DOHH2 (cell line): ENCODE results near the gene CAPN10.

Source experiments
- H3F3A ChIP-seq: fragments of 200-600 bp; sonication (generic), shearing (Covaris generic); 2 replicates; pipeline ENCODE4 v1.6.0; 2016; ENCODE audit warnings: antibody characterized with exemption, mild to moderate bottlenecking; ENCODE audit not compliant: control insufficient read depth, insufficient read depth
- H3K27ac ChIP-seq: fragments of 200-600 bp; sonication (generic); 2 replicates; pipeline ENCODE4 v1.5.1; 2014; ENCODE audit warnings: low read depth, mild to moderate bottlenecking, low read length, moderate library complexity
- H3K27me3 ChIP-seq: fragments of 200-600 bp; sonication (generic); 2 replicates; pipeline ENCODE4 v1.6.1; 2014; ENCODE audit warnings: mild to moderate bottlenecking, low read length, mixed read lengths; ENCODE audit not compliant: control insufficient read depth
- H3K36me3 ChIP-seq: fragments of 200-600 bp; sonication (generic); 2 replicates; pipeline ENCODE4 v1.6.1; 2014; ENCODE audit warnings: mild to moderate bottlenecking, low read length, moderate library complexity, mixed read lengths; ENCODE audit not compliant: control insufficient read depth
- H3K4me1 ChIP-seq: fragments of 200-600 bp; sonication (generic); 2 replicates; pipeline ENCODE4 v1.6.1; 2014; ENCODE audit warnings: mild to moderate bottlenecking, low read length, mixed read lengths; ENCODE audit not compliant: control insufficient read depth
- H3K4me2 ChIP-seq: fragments of 200-600 bp; sonication (generic); 2 replicates; pipeline ENCODE4 v1.6.0; 2014; ENCODE audit warnings: mild to moderate bottlenecking, low read length, moderate library complexity
- H3K4me3 ChIP-seq: fragments of 200-600 bp; sonication (generic); 2 replicates; pipeline ENCODE4 v1.5.1; 2014; ENCODE audit warnings: mild to moderate bottlenecking, low read length, mixed read lengths
- H3K79me2 ChIP-seq: fragments of 200-600 bp; sonication (generic); 2 replicates; pipeline ENCODE4 v1.6.1; 2014; ENCODE audit warnings: mild to moderate bottlenecking, low read length, mixed read lengths; ENCODE audit not compliant: control insufficient read depth
- H3K9me2 ChIP-seq: fragments of 200-600 bp; sonication (generic); replicated peaks from 2 replicates; pipeline ENCODE4 v1.6.1; 2014; ENCODE audit warnings: mild to moderate bottlenecking, low read length, mixed read lengths; ENCODE audit not compliant: control insufficient read depth
- H3K9me3 ChIP-seq: fragments of 200-600 bp; sonication (generic); 2 replicates; pipeline ENCODE4 v1.6.1; 2014; ENCODE audit warnings: antibody characterized with exemption, low read length, mixed read lengths; ENCODE audit not compliant: control insufficient read depth, insufficient read depth
- H4K20me1 ChIP-seq: fragments of 200-600 bp; sonication (generic); 2 replicates; pipeline ENCODE4 v1.6.0; 2014; ENCODE audit warnings: low read depth, mild to moderate bottlenecking, antibody characterized with exemption, low read length, moderate library complexity; ENCODE audit not compliant: control insufficient read depth, insufficient read depth
- CTCF ChIP-seq: fragments of 200-600 bp; sonication (generic); IDR thresholded peaks from one replicate; pipeline ENCODE4 v1.5.1; 2014; ENCODE audit warnings: antibody characterized with exemption, mild to moderate bottlenecking, low read depth, low read length; ENCODE audit not compliant: poor library complexity, severe bottlenecking
- EZH2phosphoT487 ChIP-seq: fragments of 200-600 bp; sonication (generic); IDR thresholded peaks from 2 replicates; pipeline ENCODE4 v1.6.1; 2017; ENCODE audit warnings: borderline replicate concordance, mild to moderate bottlenecking, antibody characterized with exemption, low read length, moderate library complexity, mixed read lengths

CAPN10 gene

GRCh38 chr2:240578110-240578450, 8.5 kb upstream of the CAPN10 start:
- no peak overlapping the region for H3K4me2 ChIP-seq
- H3K27ac ChIP-seq, result no peak overlapping the region

GRCh38 chr2:240578488-240578887, 8.0 kb upstream of the CAPN10 start:
- no peak overlapping the region for H3K4me2 ChIP-seq
- H3K36me3 ChIP-seq, result peaks cover 67% of the 10 kb centered on the region

More at GRCh38 chr2:240578110-240578450, 8.5 kb upstream of the CAPN10 start:
- H3K9me2 ChIP-seq, result no peaks in the 10 kb centered on the region
- TF ChIP-seq EZH2phosphoT487 (no peak), CTCF (no peak)
- no peaks in the 10 kb centered on the region for H4K20me1 ChIP-seq
- H3K4me1 ChIP-seq, result peaks cover 42% of the 10 kb centered on the region
- no peaks in the 10 kb centered on the region for H3K27me3 ChIP-seq
- no peaks in the 10 kb centered on the region for H3F3A ChIP-seq
- no peaks in the 10 kb centered on the region for H3K9me3 ChIP-seq
- H3K79me2 ChIP-seq, result peaks cover 45% of the 10 kb centered on the region
- no peak overlapping the region for H3K4me3 ChIP-seq
- H3K36me3 ChIP-seq, result peaks cover 63% of the 10 kb centered on the region

GRCh38 chr2:240579071-240579762, 7.3 kb upstream of the CAPN10 start:
- peaks cover 53% of the 10 kb centered on the region for H3K4me1 ChIP-seq
- peaks cover 3% of the 10 kb centered on the region; the same call in 1 of the 2 replicates for H3F3A ChIP-seq
- H4K20me1 ChIP-seq, result no peaks in the 10 kb centered on the region
- TF ChIP-seq EZH2phosphoT487 (no peak), CTCF (no peak)
- no peaks in the 10 kb centered on the region for H3K9me3 ChIP-seq
- peaks cover 71% of the 10 kb centered on the region for H3K36me3 ChIP-seq
- peak overlapping the region; percentile 10 for H3K4me2 ChIP-seq
- H3K27me3 ChIP-seq, result no peaks in the 10 kb centered on the region
- peak overlapping the region; percentile 41 for H3K27ac ChIP-seq
- no peak overlapping the region for H3K4me3 ChIP-seq
- peaks cover 56% of the 10 kb centered on the region for H3K79me2 ChIP-seq
- no peaks in the 10 kb centered on the region for H3K9me2 ChIP-seq

More at GRCh38 chr2:240578488-240578887, 8.0 kb upstream of the CAPN10 start:
- peaks cover 46% of the 10 kb centered on the region for H3K4me1 ChIP-seq
- no peak overlapping the region for H3K4me3 ChIP-seq
- peaks cover 49% of the 10 kb centered on the region for H3K79me2 ChIP-seq
- H3K9me2 ChIP-seq, result no peaks in the 10 kb centered on the region
- no peaks in the 10 kb centered on the region for H4K20me1 ChIP-seq
- TF ChIP-seq CTCF (no peak), EZH2phosphoT487 (no peak)
- H3K9me3 ChIP-seq, result no peaks in the 10 kb centered on the region
- H3F3A ChIP-seq, result no peaks in the 10 kb centered on the region
- no peak overlapping the region for H3K27ac ChIP-seq
- H3K27me3 ChIP-seq, result no peaks in the 10 kb centered on the region
